Activated B cell treated with CpG ODN at 0.5 μM for 24 hours (primary cell): ENCODE data around the gene INSYN2B. TPM values are rescaled to one million over a fixed set of nuclear protein-coding genes. Genes with fewer than 3 reads are reported as not detected.

Source experiments
- ATAC-seq: fragments of 200-7000 bp; cut with Tn5 transposase; one replicate; pipeline ENCODE4 v1.10.0; 2021; ENCODE audit warnings: low read depth, mild to moderate bottlenecking, moderate library complexity
- CTCF ChIA-PET: fragments of 350-600 bp; sonication (Branson Sonifier 250); formaldehyde crosslinking; loops from one replicate; lab custom pipeline; 2021; ENCODE audit warnings: antibody characterized with exemption; lab: Charles Lee
- POLR2A ChIA-PET: fragments of 350-600 bp; sonication (Branson Sonifier 250); formaldehyde crosslinking; loops from one replicate; lab custom pipeline; 2021; ENCODE audit warnings: antibody characterized with exemption; lab: Charles Lee
- DNase-seq: peaks from one replicate; pipeline ENCODE4 v3.0.0; 2022
- H3K27ac Mint-ChIP-seq: one replicate; pipeline ENCODE4 v1.8.0; 2020; ENCODE audit warnings: mixed read lengths
- H3K27me3 Mint-ChIP-seq: one replicate; pipeline ENCODE4 v1.8.0; 2021; ENCODE audit warnings: mixed read lengths
- H3K36me3 Mint-ChIP-seq: one replicate; pipeline ENCODE4 v1.8.0; 2021; ENCODE audit warnings: low read depth, mixed read lengths
- H3K4me1 Mint-ChIP-seq: one replicate; pipeline ENCODE4 v1.8.0; 2021; ENCODE audit warnings: mixed read lengths
- H3K4me3 Mint-ChIP-seq: one replicate; pipeline ENCODE4 v1.8.0; 2020; ENCODE audit warnings: mild to moderate bottlenecking, mixed read lengths
- H3K9me3 Mint-ChIP-seq: one replicate; pipeline ENCODE4 v1.8.0; 2020; ENCODE audit warnings: mixed read lengths
- CTCF ChIP-seq: fragments of 200-600 bp; IDR thresholded peaks from one replicate; pipeline ENCODE4 v1.8.0; 2022; ENCODE audit warnings: antibody characterized with exemption, mild to moderate bottlenecking
- intact Hi-C: fragments of 100-400 bp; cut with micrococcal nuclease; formaldehyde crosslinking; loops from one replicate; pipeline ENCODE4 v1.15.1; 2024
- total RNA-seq: library from RNA; stranded (reverse); gene quantifications from 2 replicates; pipeline ENCODE4 v1.2.3, GENCODE V29; 2022

Gene INSYN2B
- total RNA-seq, 1 donor from 2014 or later = not detected

DNA sequence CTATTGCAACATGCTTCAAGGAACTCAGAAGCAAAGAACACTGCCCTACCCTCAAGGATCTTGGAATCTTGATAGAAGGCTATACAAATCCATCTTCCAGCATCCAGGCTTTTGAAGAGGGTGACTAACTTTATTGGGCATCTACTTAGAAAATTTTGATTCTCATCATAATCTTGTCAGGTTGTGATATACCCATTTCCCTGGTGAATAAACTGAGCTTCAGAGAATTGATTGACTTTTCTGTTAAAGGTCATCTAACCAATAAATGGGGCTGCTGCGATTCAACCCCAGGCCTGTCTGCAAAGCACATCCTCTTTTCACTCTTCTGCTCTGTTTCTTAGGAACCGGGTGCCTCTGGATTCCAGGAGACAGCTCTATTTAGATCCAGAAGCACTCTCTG lies 19.9 kb upstream of the INSYN2B start:
- Mint-ChIP-seq H3K36me3 (peaks cover 83% of the 10 kb centered on the region), H3K9me3 (peaks cover 2% of the 10 kb centered on the region), H3K4me1 (peaks cover 5% of the 10 kb centered on the region), H3K4me3 (no peak overlapping the region), H3K27ac (no peak overlapping the region), H3K27me3 (no peaks in the 10 kb centered on the region)
- intact Hi-C loops = no loop called here
- ATAC-seq = no peak
- ChIA-PET CTCF (no interaction called here), POLR2A (interaction anchor here (0.6 kb wide), 1 partner anchor 160 kb away, joined by 3 read pairs; no protein-coding TSS in a partner anchor)
- DNase-seq = no peak
- no peak for TF ChIP-seq CTCF

DNA sequence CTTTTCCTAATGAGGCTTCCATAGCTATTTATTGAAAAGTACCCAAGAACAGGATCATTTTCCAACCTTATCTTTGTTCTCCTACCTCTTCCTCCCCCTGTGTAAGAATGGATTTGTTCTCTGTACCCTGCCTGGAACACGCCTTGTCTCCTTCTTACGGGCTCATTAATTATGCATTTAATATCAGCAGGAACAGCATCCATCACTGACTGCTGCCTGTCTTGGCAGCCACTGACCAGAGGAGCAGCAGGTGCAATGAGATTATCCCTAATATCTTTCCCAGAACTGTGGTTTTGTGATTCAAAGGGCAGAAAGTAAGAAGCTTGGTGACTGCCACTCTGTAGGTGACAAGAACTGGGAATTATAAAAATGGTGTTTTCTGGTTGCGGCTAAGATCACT lies 19.3 kb upstream of the INSYN2B start:
- ChIA-PET CTCF (no interaction called here), POLR2A (interaction anchor here (0.6 kb wide), 1 partner anchor 161 kb away, joined by 3 read pairs; no protein-coding TSS in a partner anchor)
- H3K4me1 Mint-ChIP-seq = peaks cover 5% of the 10 kb centered on the region

DNA sequence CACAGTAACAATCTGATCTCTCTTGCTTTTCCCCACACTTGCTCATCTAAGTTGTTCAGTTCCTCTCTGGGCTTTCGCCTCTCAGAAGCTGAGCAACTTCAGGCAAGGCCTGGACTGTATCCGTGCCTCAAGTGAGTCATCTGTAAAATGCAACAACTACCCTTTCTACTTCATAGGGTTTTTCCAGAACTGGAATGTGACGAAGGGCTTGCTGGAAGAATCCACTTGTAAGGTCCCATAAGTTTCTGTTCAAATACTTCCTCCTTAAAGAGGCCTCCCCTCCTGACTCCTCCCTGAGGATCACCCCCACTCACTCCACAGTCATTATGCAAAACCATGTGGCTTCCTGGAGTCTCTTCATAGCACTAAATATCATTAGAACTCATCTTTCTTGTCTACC lies 17.5 kb upstream of the INSYN2B start:
- Mint-ChIP-seq H3K4me1 (peaks cover 5% of the 10 kb centered on the region), H3K27me3 (no peaks in the 10 kb centered on the region), H3K36me3 (peaks cover 87% of the 10 kb centered on the region), H3K4me3 (no peak overlapping the region), H3K9me3 (no peaks in the 10 kb centered on the region), H3K27ac (peak overlapping the region; percentile 26)
- no peak for ATAC-seq
- intact Hi-C loops = no loop called here
- TF ChIP-seq CTCF = no peak
- ChIA-PET POLR2A (no interaction called here), CTCF (no interaction called here)
- no peak for DNase-seq

More for the DNA sequence above, 19.3 kb upstream of the INSYN2B start:
- Mint-ChIP-seq H3K4me3 (no peak overlapping the region), H3K9me3 (peaks cover 2% of the 10 kb centered on the region), H3K27ac (no peak overlapping the region), H3K36me3 (peaks cover 84% of the 10 kb centered on the region), H3K27me3 (no peaks in the 10 kb centered on the region)
- intact Hi-C loops = no loop called here
- DNase-seq (no peak), ATAC-seq (no peak)
- TF ChIP-seq CTCF = no peak

- TF ChIP-seq CTCF = no peak
- ATAC-seq (no peak), DNase-seq (no peak)
- Mint-ChIP-seq H3K4me1 (peaks cover 5% of the 10 kb centered on the region), H3K4me3 (no peak overlapping the region), H3K9me3 (no peaks in the 10 kb centered on the region), H3K27me3 (no peaks in the 10 kb centered on the region), H3K27ac (no peak overlapping the region), H3K36me3 (peaks cover 86% of the 10 kb centered on the region)
- POLR2A ChIA-PET = no interaction called here
- CTCF ChIA-PET = no interaction called here
- intact Hi-C loops = no loop called here
These were observed 13.1 kb upstream of the INSYN2B start for GRCh38 chr5:169993485-169993790.

DNA sequence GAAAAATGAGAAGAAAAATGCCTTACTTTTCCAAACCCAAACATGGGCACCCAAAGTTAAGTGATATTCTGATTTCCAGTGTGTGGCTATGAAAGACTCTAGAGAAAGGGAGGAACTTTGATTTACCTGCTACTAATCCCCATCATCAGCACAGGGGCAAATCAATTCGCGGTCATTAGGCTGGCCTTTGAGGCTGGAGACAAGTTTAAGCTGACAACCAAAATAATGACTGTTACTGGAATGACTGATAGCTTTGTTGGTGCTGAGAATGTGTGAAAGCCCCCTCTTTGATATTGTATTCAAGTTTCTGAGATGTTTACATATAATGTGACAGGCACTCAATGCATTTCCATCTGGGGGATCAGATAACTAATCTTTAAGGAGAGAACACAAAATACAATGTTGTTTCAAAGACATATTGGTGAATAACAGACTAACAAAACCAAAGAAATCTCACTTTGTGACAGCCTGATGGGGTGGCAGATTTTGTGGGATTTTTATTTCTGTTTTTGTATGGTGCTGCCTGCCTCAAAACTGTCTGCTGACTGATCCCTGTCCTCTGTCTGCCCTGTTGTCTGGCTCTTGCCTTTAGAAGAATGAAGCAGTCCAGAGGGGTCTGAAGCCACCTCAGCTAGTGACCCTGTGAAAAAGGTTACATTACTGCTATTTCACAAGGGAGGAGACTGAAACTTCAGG lies 12.6 kb upstream of the INSYN2B start:
- TF ChIP-seq CTCF = no peak
- POLR2A ChIA-PET = no interaction called here
- H3K36me3 Mint-ChIP-seq = peaks cover 83% of the 10 kb centered on the region
- no peak for DNase-seq
- no peak overlapping the region for H3K27ac Mint-ChIP-seq
- no peak for ATAC-seq
- no peaks in the 10 kb centered on the region for H3K27me3 Mint-ChIP-seq
- CTCF ChIA-PET = no interaction called here
- peaks cover 3% of the 10 kb centered on the region for H3K4me1 Mint-ChIP-seq
- intact Hi-C loops = no loop called here
- no peaks in the 10 kb centered on the region for H3K9me3 Mint-ChIP-seq
- H3K4me3 Mint-ChIP-seq = no peak overlapping the region
